ENCODE results near the gene TMEM169. TPM values are rescaled to one million over a fixed set of nuclear protein-coding genes. Genes with fewer than 3 reads are reported as not detected.

Gene TMEM169, protein sequence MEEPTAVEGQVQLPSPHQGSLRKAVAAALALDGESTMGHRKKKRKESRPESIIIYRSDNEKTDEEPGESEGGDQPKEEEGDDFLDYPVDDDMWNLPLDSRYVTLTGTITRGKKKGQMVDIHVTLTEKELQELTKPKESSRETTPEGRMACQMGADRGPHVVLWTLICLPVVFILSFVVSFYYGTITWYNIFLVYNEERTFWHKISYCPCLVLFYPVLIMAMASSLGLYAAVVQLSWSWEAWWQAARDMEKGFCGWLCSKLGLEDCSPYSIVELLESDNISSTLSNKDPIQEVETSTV
- under 1 TPM in 3 of 4 donors, not detected in 1; 0.09 to 0.29 (median 0.19) TPM for total RNA-seq

DNA sequence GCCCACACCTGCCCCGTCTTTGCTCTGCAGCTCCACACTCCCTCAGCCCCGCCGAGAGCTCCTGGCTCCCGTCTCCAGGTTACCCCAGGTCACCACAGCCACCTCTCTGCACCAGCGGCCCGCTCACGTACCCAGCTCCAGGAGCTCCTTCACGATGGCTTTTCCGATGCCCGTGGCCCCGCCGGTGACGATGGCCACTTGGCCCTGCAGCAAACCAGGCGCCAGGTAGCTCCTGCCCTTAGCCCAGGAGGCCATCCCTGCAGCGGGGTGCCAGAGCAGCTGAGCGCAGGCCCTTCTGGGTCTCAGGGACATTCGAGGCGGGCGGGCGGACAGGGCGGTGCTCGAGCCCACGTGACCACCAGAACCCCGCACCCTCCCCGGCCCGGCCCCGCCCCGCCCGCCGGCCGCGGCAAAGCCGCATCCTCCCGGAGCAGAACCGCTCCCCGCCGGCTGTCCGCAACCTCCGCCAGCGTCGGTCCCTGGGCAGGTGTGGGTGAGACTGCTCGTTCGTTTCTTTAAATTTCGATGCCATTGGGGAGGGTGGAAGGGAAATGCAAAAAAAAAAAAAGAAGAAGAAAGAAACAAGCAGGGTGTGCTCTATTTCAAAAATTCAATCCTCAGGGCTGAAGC lies at the start of gene TMEM169, which contains the start of gene PECR:
TSS of gene TMEM169 (plus strand) at position 433 of the 630 bp plus-strand sequence. CDS start 14,045 bp downstream, outside the sequence.
TSS of gene PECR (minus strand) at position 323 of the 630 bp plus-strand sequence. CDS start at position 255, 68 bp downstream.
- peak within 1 kb of the TSS; percentile 39 to 77 (median 64) for H3K4me3 ChIP-seq
- no peaks in the 10 kb centered on the region for H3K9me3 ChIP-seq
- H3K36me3 ChIP-seq: no peaks in the 10 kb centered on the region
- H3K27ac ChIP-seq: peak within 1 kb of the TSS; percentile 3 to 62 (median 41)
- no peaks in the 10 kb centered on the region for H3K27me3 ChIP-seq
- intact Hi-C loops (cut with DNase I): no loop called here
- 0 to 3% methylated on average over 11 to 20 of the region's 44 CpGs for WGBS, 2 donors
- peaks cover 3 to 24% (median 12%) of the 10 kb centered on the region in 3 donors for H3K4me1 ChIP-seq
- TF ChIP-seq POLR2A (IDR thresholded peaks at IDR 0.05): peak in 1 of 4 donors; percentile 43
- TF ChIP-seq, protein P1, sequence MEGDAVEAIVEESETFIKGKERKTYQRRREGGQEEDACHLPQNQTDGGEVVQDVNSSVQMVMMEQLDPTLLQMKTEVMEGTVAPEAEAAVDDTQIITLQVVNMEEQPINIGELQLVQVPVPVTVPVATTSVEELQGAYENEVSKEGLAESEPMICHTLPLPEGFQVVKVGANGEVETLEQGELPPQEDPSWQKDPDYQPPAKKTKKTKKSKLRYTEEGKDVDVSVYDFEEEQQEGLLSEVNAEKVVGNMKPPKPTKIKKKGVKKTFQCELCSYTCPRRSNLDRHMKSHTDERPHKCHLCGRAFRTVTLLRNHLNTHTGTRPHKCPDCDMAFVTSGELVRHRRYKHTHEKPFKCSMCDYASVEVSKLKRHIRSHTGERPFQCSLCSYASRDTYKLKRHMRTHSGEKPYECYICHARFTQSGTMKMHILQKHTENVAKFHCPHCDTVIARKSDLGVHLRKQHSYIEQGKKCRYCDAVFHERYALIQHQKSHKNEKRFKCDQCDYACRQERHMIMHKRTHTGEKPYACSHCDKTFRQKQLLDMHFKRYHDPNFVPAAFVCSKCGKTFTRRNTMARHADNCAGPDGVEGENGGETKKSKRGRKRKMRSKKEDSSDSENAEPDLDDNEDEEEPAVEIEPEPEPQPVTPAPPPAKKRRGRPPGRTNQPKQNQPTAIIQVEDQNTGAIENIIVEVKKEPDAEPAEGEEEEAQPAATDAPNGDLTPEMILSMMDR (IDR thresholded peaks at IDR 0.05): no peak
- DNase-seq: peak; percentile 31

DNA sequence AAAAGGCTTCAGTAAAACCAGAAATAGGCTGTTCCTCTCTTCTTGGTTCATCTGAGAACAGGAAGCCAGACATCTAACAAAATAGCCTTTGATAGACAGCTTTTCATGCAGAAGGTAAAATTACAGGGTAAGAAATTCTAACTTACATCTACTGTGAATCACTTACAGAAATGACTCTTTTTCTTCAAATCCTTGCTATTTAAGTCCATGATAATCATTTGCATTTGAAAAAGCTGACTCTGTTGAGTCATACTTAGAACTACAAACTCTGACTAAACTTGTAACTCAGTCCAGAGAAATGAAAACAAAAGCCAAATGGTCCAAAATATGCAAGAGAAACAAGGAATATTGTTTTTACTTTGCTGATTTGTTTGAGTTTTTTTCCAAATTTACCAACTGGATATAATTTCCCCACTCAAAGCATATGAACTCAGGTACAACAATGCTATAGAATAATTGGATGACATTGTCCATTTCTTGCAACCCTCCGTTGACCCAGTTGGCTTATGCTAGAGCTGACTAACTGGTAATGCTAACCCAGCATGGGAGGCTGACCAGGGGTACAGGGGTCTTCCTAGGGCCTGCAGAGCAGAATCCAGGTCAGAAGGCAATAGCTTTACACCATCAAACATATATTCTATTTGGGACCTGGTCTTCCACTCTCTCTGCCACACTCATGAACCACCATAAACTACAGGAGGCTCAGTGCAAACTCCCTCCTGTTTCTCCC lies 49.6 kb upstream of the TMEM169 start:
- DNase-seq: no peak
- intact Hi-C loops (cut with DNase I): no loop called here
- no peaks in the 10 kb centered on the region for H3K9me3 ChIP-seq

DNA sequence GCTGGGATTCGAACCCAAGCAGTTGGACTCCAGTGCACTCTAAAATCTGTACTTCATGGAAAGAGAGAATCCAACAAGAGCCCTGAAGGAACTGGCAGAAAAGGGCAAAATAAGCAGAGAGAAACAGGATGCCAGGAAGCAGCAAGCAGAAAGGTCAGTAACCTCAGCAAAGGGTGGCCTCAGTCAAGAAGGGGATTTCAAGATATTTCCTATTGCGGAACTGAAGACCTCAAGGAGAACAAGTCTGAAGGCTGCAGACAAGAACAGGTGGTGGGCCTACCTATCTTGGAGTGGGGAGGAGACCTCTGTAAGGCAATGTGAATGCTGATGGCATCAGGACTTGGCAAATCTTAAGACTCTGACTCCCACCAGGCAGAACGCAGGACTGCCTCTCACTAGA lies 48.3 kb upstream of the TMEM169 start:
- 93 to 95% methylated on average over 3 of the region's 3 CpGs for WGBS, 2 donors
- intact Hi-C loops (cut with DNase I): no loop called here
- no peak overlapping the region for H3K4me3 ChIP-seq
- H3K4me1 ChIP-seq: peaks cover 0 to 10% (median 2%) of the 10 kb centered on the region in 3 donors
- no peak for DNase-seq
- H3K36me3 ChIP-seq: peaks cover 0 to 27% (median 0%) of the 10 kb centered on the region in 3 donors
- no peak for TF ChIP-seq POLR2A (IDR thresholded peaks at IDR 0.05)
- TF ChIP-seq, protein P1 (IDR thresholded peaks at IDR 0.05): no peak
- H3K9me3 ChIP-seq: no peaks in the 10 kb centered on the region
- no peaks in the 10 kb centered on the region for H3K27me3 ChIP-seq
- H3K27ac ChIP-seq: no peak overlapping the region

More for the DNA sequence above, 49.6 kb upstream of the TMEM169 start:
- TF ChIP-seq POLR2A (IDR thresholded peaks at IDR 0.05): no peak
- TF ChIP-seq, protein P1 (IDR thresholded peaks at IDR 0.05): no peak
- Histone ChIP-seq H3K36me3 (peaks cover 0 to 18% (median 0%) of the 10 kb centered on the region in 3 donors), H3K27me3 (no peaks in the 10 kb centered on the region), H3K4me3 (no peak overlapping the region), H3K4me1 (peaks cover 0 to 10% (median 2%) of the 10 kb centered on the region in 3 donors), H3K27ac (no peak overlapping the region)
- 73 to 77% methylated on average over 1 of the region's 1 CpG for WGBS, 2 donors

DNA sequence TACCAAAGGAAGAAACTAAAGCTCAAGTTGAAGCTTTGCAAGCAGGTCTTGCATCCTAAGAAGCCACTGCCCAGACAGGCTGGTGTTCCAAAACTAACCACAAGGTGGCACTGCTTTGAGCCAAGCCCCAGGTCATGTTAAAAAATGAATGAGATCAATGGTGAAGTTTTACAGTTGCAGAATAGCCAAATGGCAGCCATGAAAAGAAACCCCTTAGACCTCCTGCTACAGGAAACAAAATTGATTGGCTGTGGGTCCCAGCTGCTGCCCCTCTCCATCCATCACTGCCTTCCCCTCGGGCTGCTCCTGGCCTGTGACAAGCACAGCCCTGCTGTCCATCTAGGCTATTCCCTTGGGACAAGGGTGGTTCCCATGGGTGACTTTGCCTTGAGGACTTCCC lies 47.7 kb upstream of the TMEM169 start:
- intact Hi-C loops (cut with DNase I): no loop called here
- DNase-seq: no peak
- H3K27ac ChIP-seq: no peak overlapping the region
- no peak overlapping the region for H3K4me3 ChIP-seq
- H3K4me1 ChIP-seq: peaks cover 0 to 10% (median 2%) of the 10 kb centered on the region in 3 donors
- TF ChIP-seq POLR2A (IDR thresholded peaks at IDR 0.05): no peak
- TF ChIP-seq, protein P1 (IDR thresholded peaks at IDR 0.05): peak; percentile 79 to 92 (median 84)
- no peaks in the 10 kb centered on the region for H3K9me3 ChIP-seq
- no peaks in the 10 kb centered on the region for H3K27me3 ChIP-seq
- 60 to 93% methylated on average over 1 of the region's 1 CpG for WGBS, 2 donors
- H3K36me3 ChIP-seq: peaks cover 0 to 31% (median 0%) of the 10 kb centered on the region in 3 donors

Measured in esophagus squamous epithelium (tissue), 5 donors.